ENCODE results near the gene SLC7A1. TPM values are rescaled to one million over a fixed set of nuclear protein-coding genes. Genes with fewer than 3 reads are reported as not detected.

The SLC7A1 gene
- polyA plus RNA-seq, 4 donors: 3.2 to 34.6 (median 7.5) TPM

DNA sequence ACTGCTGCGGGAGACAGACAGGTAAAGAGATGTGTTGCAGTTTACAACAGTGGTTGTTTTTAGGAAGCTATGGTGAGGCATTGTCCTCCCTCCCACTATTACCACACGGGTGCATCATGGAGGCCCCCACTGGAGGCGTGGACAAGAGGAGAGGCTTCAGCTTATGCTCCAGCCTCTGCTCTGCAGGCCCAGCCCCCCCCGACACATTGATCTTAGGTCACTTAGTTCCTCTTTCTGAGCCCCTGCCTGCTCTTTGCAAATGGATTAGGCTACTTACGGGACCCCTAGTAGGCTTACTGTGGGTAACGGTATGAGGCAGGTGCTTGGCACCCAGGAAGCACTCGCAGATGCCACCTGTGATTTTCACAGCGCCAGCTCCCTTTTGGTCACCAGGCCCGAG lies 123.9 kb downstream of the SLC7A1 start:
- WGBS, 3 donors: 75 to 91% (median 87%) methylated on average over 9 of the region's 9 CpGs
- Histone ChIP-seq H3K4me3 (ENCODE audit: low read depth in 1 of 3, low read length in 3 of 3) (no peak overlapping the region), H3K4me1 (ENCODE audit: control insufficient read depth in 3 of 3, insufficient read depth in 2 of 3, low read depth in 1 of 3, low read length in 2 of 3) (no peaks in the 10 kb centered on the region), H3K27ac (ENCODE audit: low read depth in 1 of 3, low read length in 2 of 3) (no peak overlapping the region), H3K27me3 (ENCODE audit: control insufficient read depth in 3 of 3, insufficient read depth in 3 of 3, low read length in 3 of 3) (no peaks in the 10 kb centered on the region), H3K36me3 (ENCODE audit: control insufficient read depth in 3 of 3, insufficient read depth in 2 of 3, low read depth in 1 of 3, low read length in 3 of 3) (no peaks in the 10 kb centered on the region), H3K9me3 (ENCODE audit: control insufficient read depth in 2 of 2, insufficient read depth in 1 of 2, low read depth in 1 of 2, low read length in 1 of 2) (no peaks in the 10 kb centered on the region)
- FAIRE-seq (no peak), DNase-seq (no peak)

- Histone ChIP-seq H3K9me3 (ENCODE audit: control insufficient read depth in 2 of 2, insufficient read depth in 1 of 2, low read depth in 1 of 2, low read length in 1 of 2) (no peaks in the 10 kb centered on the region), H3K27me3 (ENCODE audit: control insufficient read depth in 3 of 3, insufficient read depth in 3 of 3, low read length in 3 of 3) (no peaks in the 10 kb centered on the region), H3K4me3 (ENCODE audit: low read depth in 1 of 3, low read length in 3 of 3) (no peak overlapping the region), H3K36me3 (ENCODE audit: control insufficient read depth in 3 of 3, insufficient read depth in 2 of 3, low read depth in 1 of 3, low read length in 3 of 3) (no peaks in the 10 kb centered on the region), H3K4me1 (ENCODE audit: control insufficient read depth in 3 of 3, insufficient read depth in 2 of 3, low read depth in 1 of 3, low read length in 2 of 3) (no peaks in the 10 kb centered on the region), H3K27ac (ENCODE audit: low read depth in 1 of 3, low read length in 2 of 3) (no peak overlapping the region)
- no peak for DNase-seq
- no peak for FAIRE-seq
- 52 to 79% (median 76%) methylated on average over 6 of the region's 6 CpGs for WGBS, 3 donors
These were observed 129.7 kb downstream of the SLC7A1 start for GRCh38 chr13:29465741-29466293.

DNA sequence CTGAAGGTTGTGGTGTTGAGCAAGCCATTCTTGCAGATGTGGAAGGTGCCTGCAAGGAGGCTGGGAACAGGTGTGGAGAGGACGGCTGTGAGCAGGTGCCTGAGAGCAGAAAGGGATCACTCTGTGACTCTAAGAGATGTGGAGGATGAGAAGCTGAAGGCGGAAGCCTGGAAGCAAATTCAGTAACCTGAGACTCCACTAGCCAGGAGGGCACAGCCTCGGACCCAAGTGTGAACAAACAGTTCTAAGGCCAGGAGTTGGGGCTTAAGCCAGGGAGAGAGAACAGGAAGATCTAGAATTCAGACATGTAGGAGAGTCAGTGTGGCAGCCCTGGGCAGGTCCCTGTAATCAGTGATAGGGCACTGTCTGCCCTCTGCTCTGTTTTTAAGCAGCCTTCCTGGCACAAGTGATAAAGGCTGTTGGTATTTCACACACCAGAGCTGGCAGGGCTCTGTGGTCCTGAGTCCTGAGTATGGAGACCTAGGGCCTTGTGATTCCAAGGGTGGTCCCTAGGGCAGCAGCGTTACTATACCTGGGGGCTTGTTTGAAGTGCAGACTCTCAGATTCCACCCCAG lies 131.3 kb downstream of the SLC7A1 start:
- Histone ChIP-seq H3K4me1 (ENCODE audit: control insufficient read depth in 3 of 3, insufficient read depth in 2 of 3, low read depth in 1 of 3, low read length in 2 of 3) (no peaks in the 10 kb centered on the region), H3K27ac (ENCODE audit: low read depth in 1 of 3, low read length in 2 of 3) (no peak overlapping the region), H3K27me3 (ENCODE audit: control insufficient read depth in 3 of 3, insufficient read depth in 3 of 3, low read length in 3 of 3) (no peaks in the 10 kb centered on the region), H3K9me3 (ENCODE audit: control insufficient read depth in 2 of 2, insufficient read depth in 1 of 2, low read depth in 1 of 2, low read length in 1 of 2) (no peaks in the 10 kb centered on the region), H3K4me3 (ENCODE audit: low read depth in 1 of 3, low read length in 3 of 3) (no peak overlapping the region), H3K36me3 (ENCODE audit: control insufficient read depth in 3 of 3, insufficient read depth in 2 of 3, low read depth in 1 of 3, low read length in 3 of 3) (no peaks in the 10 kb centered on the region)
- FAIRE-seq: no peak
- WGBS, 3 donors: 72 to 76% (median 73%) methylated on average over 4 of the region's 4 CpGs
- no peak for DNase-seq

- Histone ChIP-seq H3K4me3 (ENCODE audit: low read depth in 1 of 3, low read length in 3 of 3) (no peak overlapping the region), H3K9me3 (ENCODE audit: control insufficient read depth in 2 of 2, insufficient read depth in 1 of 2, low read depth in 1 of 2, low read length in 1 of 2) (no peaks in the 10 kb centered on the region), H3K27ac (ENCODE audit: low read depth in 1 of 3, low read length in 2 of 3) (no peak overlapping the region), H3K27me3 (ENCODE audit: control insufficient read depth in 3 of 3, insufficient read depth in 3 of 3, low read length in 3 of 3) (no peaks in the 10 kb centered on the region), H3K36me3 (ENCODE audit: control insufficient read depth in 3 of 3, insufficient read depth in 2 of 3, low read depth in 1 of 3, low read length in 3 of 3) (no peaks in the 10 kb centered on the region), H3K4me1 (ENCODE audit: control insufficient read depth in 3 of 3, insufficient read depth in 2 of 3, low read depth in 1 of 3, low read length in 2 of 3) (no peaks in the 10 kb centered on the region)
- 93 to 95% (median 94%) methylated on average over 2 of the region's 2 CpGs for WGBS, 3 donors
- DNase-seq (no peak), FAIRE-seq (no peak)
These were observed 135.6 kb downstream of the SLC7A1 start for GRCh38 chr13:29459813-29460355.
